Astrocyte (in vitro differentiated cells and primary cell): Measurements from ENCODE around the gene KDM4B. TPM values are rescaled to one million over a fixed set of nuclear protein-coding genes. Genes with fewer than 3 reads are reported as not detected.

Experiments
- DNase-seq: peaks from one replicate; pipeline ENCODE4 v3.0.0-alpha.2; 2010; ENCODE audit warnings: low read depth
- FAIRE-seq: peaks from 2 replicates; lab custom pipeline; 2011; peaks lifted over from hg19 to GRCh38; lab: Jason Lieb, UNC
- H2AFZ ChIP-seq: 2 replicates; pipeline ENCODE4 v1.6.0; 2012; ENCODE audit warnings: low read depth, low read length, inconsistent platforms
- H3K27ac ChIP-seq: 2 replicates; pipeline ENCODE4 v1.5.1; 2011; ENCODE audit warnings: low read depth, low read length, inconsistent platforms
- H3K27me3 ChIP-seq: 2 replicates; pipeline ENCODE4 v1.6.0; 2011; ENCODE audit warnings: low read length, inconsistent platforms; ENCODE audit not compliant: insufficient read depth
- H3K36me3 ChIP-seq: 2 replicates; pipeline ENCODE4 v1.5.1; 2011; ENCODE audit warnings: low read length, inconsistent platforms; ENCODE audit not compliant: insufficient read depth
- H3K4me1 ChIP-seq: 2 replicates; pipeline ENCODE4 v1.5.1; 2011; ENCODE audit warnings: low read length, inconsistent platforms; ENCODE audit not compliant: insufficient read depth
- H3K4me2 ChIP-seq: 2 replicates; pipeline ENCODE4 v1.6.0; 2012; ENCODE audit warnings: low read length, inconsistent platforms
- H3K4me3 ChIP-seq: 2 replicates; pipeline ENCODE4 v1.5.1; 2011; ENCODE audit warnings: low read depth, mild to moderate bottlenecking, low read length, inconsistent platforms; ENCODE audit not compliant: insufficient read depth
- H3K79me2 ChIP-seq: 2 replicates; pipeline ENCODE4 v1.6.0; 2012; ENCODE audit warnings: mild to moderate bottlenecking, low read length, inconsistent platforms; ENCODE audit not compliant: insufficient read depth
- H3K9ac ChIP-seq: 2 replicates; pipeline ENCODE4 v1.6.0; 2012; ENCODE audit warnings: mild to moderate bottlenecking, low read length, inconsistent platforms
- H3K9me3 ChIP-seq: 2 replicates; pipeline ENCODE4 v1.5.1; 2012; ENCODE audit warnings: low read depth, mild to moderate bottlenecking, low read length, inconsistent platforms; ENCODE audit not compliant: insufficient read depth
- H4K20me1 ChIP-seq: 2 replicates; pipeline ENCODE4 v1.6.0; 2012; ENCODE audit warnings: low read length, inconsistent platforms; ENCODE audit not compliant: insufficient read depth
- H3K27ac Mint-ChIP-seq: one replicate; pipeline ENCODE4 v1.8.0; 2021; ENCODE audit warnings: mild to moderate bottlenecking, mixed read lengths; ENCODE audit not compliant: unreplicated experiment
- H3K27me3 Mint-ChIP-seq: one replicate; pipeline ENCODE4 v1.8.0; 2021; ENCODE audit warnings: low read depth, mixed read lengths; ENCODE audit not compliant: unreplicated experiment
- H3K36me3 Mint-ChIP-seq: one replicate; pipeline ENCODE4 v1.8.0; 2021; ENCODE audit warnings: low read depth, mixed read lengths; ENCODE audit not compliant: unreplicated experiment
- H3K4me1 Mint-ChIP-seq: one replicate; pipeline ENCODE4 v1.8.0; 2021; ENCODE audit warnings: low read depth, mixed read lengths; ENCODE audit not compliant: unreplicated experiment
- H3K4me3 Mint-ChIP-seq: one replicate; pipeline ENCODE4 v1.8.0; 2021; ENCODE audit warnings: mild to moderate bottlenecking, moderate library complexity, mixed read lengths; ENCODE audit not compliant: unreplicated experiment
- H3K9me3 Mint-ChIP-seq: one replicate; pipeline ENCODE4 v1.8.0; 2021; ENCODE audit warnings: mild to moderate bottlenecking, mixed read lengths; ENCODE audit not compliant: unreplicated experiment
- EZH2 ChIP-seq: IDR thresholded peaks from 2 replicates; pipeline ENCODE4 v1.6.1; 2012; ENCODE audit warnings: mild to moderate bottlenecking, low read length, inconsistent platforms; ENCODE audit not compliant: insufficient read depth
- total RNA-seq: library from RNA; stranded (reverse); gene quantifications from 2 replicates; pipeline ENCODE4 v1.2.1, GENCODE V29; 2021
- TF ChIP-seq, protein P1 (sequence below): IDR thresholded peaks from 2 replicates; pipeline ENCODE4 v1.5.1; 2011; ENCODE audit warnings: low read depth, mild to moderate bottlenecking, inconsistent platforms, low read length, moderate library complexity; ENCODE audit not compliant: insufficient read depth

KDM4B gene
- total RNA-seq, 1 donor from 2014 or later: 55.2 TPM

DNA sequence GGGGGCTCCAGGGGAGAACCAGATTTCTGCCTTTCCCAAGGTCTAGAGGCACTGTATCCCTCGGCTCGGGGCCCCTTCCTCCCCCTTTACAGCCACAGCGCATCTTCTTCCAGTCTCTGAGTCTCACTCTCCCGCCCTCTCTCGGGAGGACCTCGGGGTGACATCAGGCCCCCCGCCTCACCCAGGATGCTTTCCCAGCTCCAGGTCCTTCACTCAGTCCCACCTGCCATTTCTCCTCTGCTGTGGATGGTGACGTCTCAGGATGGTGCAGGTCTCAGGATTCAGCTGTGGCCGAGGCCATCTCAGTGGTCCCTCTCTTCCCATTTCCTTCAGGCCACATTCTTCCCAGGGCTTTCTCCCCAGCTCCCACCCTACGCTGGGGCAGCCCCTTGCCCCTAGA, 13.6 kb upstream of the KDM4B start:
- Histone ChIP-seq H3K79me2 (peaks cover 3% of the 10 kb centered on the region), H3K27ac (no peak overlapping the region), H3K36me3 (peaks cover 36% of the 10 kb centered on the region), H4K20me1 (peaks cover 25% of the 10 kb centered on the region), H3K9me3 (no peaks in the 10 kb centered on the region), H3K4me3 (no peak overlapping the region), H3K4me2 (no peak overlapping the region), H3K4me1 (peaks cover 3% of the 10 kb centered on the region), H3K27me3 (no peaks in the 10 kb centered on the region), H3K9ac (no peak overlapping the region), H2AFZ (no peak overlapping the region)
- no peaks in the 10 kb centered on the region for H3K9me3 Mint-ChIP-seq
- H3K27ac Mint-ChIP-seq: no peak overlapping the region
- H3K36me3 Mint-ChIP-seq: peaks cover 21% of the 10 kb centered on the region
- H3K4me1 Mint-ChIP-seq: peaks cover 2% of the 10 kb centered on the region
- TF ChIP-seq EZH2: no peak
- TF ChIP-seq, protein P1, sequence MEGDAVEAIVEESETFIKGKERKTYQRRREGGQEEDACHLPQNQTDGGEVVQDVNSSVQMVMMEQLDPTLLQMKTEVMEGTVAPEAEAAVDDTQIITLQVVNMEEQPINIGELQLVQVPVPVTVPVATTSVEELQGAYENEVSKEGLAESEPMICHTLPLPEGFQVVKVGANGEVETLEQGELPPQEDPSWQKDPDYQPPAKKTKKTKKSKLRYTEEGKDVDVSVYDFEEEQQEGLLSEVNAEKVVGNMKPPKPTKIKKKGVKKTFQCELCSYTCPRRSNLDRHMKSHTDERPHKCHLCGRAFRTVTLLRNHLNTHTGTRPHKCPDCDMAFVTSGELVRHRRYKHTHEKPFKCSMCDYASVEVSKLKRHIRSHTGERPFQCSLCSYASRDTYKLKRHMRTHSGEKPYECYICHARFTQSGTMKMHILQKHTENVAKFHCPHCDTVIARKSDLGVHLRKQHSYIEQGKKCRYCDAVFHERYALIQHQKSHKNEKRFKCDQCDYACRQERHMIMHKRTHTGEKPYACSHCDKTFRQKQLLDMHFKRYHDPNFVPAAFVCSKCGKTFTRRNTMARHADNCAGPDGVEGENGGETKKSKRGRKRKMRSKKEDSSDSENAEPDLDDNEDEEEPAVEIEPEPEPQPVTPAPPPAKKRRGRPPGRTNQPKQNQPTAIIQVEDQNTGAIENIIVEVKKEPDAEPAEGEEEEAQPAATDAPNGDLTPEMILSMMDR: no peak
- peaks cover 2% of the 10 kb centered on the region for H3K27me3 Mint-ChIP-seq
- FAIRE-seq (no peak), DNase-seq (no peak)
- no peak overlapping the region for H3K4me3 Mint-ChIP-seq

DNA sequence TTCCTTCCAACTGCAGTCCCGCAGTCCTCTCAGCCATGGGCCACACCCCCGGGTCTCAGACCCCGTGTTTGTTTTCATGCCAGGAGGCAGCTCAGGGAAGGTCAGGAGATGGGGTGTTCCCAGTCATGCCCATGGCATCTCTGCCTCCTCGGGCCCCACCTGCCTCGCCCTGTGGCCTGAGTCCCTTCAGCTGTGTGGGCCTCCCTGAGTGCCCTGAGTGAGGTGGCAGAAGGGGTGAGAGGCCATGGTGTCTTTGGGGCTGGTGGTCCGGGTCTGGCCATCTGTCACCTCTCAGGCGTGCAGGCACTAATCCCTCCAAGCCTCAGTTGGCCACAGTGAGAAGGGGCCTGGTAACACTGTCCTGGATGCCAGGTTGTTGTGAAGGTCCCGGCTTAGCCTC, 10.9 kb upstream of the KDM4B start:
- TF ChIP-seq, protein P1: no peak
- TF ChIP-seq EZH2: no peak
- H3K27ac Mint-ChIP-seq: no peak overlapping the region
- no peak overlapping the region for H2AFZ ChIP-seq
- H4K20me1 ChIP-seq: peaks cover 15% of the 10 kb centered on the region
- peaks cover 13% of the 10 kb centered on the region for H3K36me3 Mint-ChIP-seq
- no peak overlapping the region for H3K27ac ChIP-seq
- H3K79me2 ChIP-seq: peaks cover 3% of the 10 kb centered on the region
- H3K9me3 ChIP-seq: no peaks in the 10 kb centered on the region
- DNase-seq (no peak), FAIRE-seq (no peak)
- H3K4me2 ChIP-seq: no peak overlapping the region
- H3K4me3 ChIP-seq: no peak overlapping the region
- no peaks in the 10 kb centered on the region for H3K27me3 ChIP-seq
- H3K4me3 Mint-ChIP-seq: no peak overlapping the region
- no peak overlapping the region for H3K9ac ChIP-seq
- peaks cover 31% of the 10 kb centered on the region for H3K36me3 ChIP-seq
- no peaks in the 10 kb centered on the region for H3K9me3 Mint-ChIP-seq
- H3K4me1 Mint-ChIP-seq: peaks cover 2% of the 10 kb centered on the region
- H3K4me1 ChIP-seq: peaks cover 3% of the 10 kb centered on the region
- peaks cover 2% of the 10 kb centered on the region for H3K27me3 Mint-ChIP-seq

DNA sequence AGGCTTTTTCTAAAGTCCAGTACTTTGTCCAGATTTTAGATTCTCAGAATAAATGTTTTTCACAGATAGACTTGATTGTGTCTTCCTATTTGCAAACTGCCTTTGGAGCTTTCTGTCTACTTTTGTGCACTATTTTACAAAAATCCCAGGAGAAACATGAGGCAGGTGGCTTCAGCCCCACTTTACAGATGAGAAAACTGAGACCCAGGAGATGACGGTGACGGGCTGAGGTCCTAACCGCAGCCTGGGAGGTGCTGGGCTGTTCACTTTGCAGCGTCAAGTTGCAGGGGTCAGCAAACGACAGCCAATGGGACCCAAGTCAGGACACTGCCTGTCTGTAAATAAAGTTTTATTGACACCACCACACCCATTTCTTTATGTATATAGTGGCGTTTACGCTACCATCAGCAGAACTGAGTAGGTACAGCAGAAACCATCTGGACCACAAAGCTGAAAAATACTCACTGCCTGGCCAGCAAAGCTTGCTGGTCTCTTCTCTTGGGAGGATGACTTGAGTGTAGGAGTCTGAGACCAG, 6.8 kb upstream of the KDM4B start:
- H3K27me3 Mint-ChIP-seq: peaks cover 2% of the 10 kb centered on the region
- Histone ChIP-seq H3K36me3 (peaks cover 16% of the 10 kb centered on the region), H2AFZ (no peak overlapping the region), H3K4me1 (peaks cover 3% of the 10 kb centered on the region), H3K9me3 (no peaks in the 10 kb centered on the region), H3K4me3 (no peak overlapping the region), H3K9ac (no peak overlapping the region), H3K79me2 (no peaks in the 10 kb centered on the region), H3K27ac (no peak overlapping the region), H4K20me1 (peaks cover 9% of the 10 kb centered on the region), H3K27me3 (no peaks in the 10 kb centered on the region), H3K4me2 (no peak overlapping the region)
- no peaks in the 10 kb centered on the region for H3K9me3 Mint-ChIP-seq
- DNase-seq (no peak), FAIRE-seq (no peak)
- H3K4me1 Mint-ChIP-seq: peaks cover 2% of the 10 kb centered on the region
- H3K27ac Mint-ChIP-seq: no peak overlapping the region
- H3K36me3 Mint-ChIP-seq: peaks cover 8% of the 10 kb centered on the region
- no peak for TF ChIP-seq EZH2
- H3K4me3 Mint-ChIP-seq: no peak overlapping the region
